Measurements from ENCODE around the gene REEP5. TPM values are rescaled to one million over a fixed set of nuclear protein-coding genes. Genes with fewer than 3 reads are reported as not detected.

The REEP5 gene
- total and polyA plus RNA-seq, 2 of the 8 experiments (the other 6 are each of a cell fraction or from before 2014, with no cell fraction given) = 58.3 to 94.3 TPM

DNA sequence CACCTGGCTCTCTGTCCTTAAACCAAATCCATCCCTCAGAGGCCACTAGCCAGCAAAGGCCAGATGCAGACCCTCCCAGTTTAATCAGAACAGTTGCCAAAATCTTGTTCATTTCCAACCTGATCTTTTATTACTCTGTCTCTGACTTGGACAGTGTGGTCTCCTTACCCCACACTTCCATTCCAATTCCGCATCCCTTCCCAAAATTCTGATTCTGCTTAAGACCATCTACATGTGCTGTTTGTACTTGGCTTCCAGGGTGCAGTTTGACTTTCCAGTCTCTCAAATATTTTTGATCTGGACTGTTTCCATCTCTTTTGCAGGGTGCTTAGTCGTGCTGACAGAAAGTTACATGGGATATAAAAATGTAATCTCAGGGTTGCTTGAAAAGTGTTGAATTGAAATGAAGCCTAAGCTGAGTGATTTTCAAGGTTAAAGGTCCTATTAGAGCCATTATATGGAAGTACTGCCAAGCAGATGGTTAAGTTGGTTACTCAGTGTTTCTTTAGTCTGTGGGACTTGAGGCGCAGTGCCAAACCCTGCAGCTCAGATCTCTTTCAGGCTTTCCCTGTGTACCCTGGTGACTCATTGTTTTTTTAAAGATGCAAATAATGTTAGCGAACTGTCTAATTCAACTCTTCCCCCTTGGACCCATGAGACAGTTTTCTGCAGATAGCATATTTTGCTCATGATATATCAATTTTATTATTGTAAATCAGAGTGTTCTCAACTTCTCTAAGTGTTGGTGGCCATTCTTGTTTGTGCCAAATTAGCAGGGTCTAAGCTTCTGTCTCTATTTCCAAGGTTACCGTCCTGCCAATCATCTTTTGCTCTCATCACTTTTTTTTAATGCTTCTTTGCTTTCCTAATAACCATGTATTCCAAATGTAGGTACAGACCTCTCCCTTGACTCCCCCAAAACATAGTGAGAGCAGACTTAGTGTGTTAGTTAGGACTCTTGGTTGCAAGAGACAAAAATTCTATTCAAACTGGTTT is 36.4 kb upstream of the REEP5 start (continued):
- no peak for TF ChIP-seq KDM1A (IDR thresholded peaks at IDR 0.05; ENCODE audit: borderline replicate concordance, low read length)
- TF ChIP-seq TBP (IDR thresholded peaks at IDR 0.05; ENCODE audit: low read depth, low read length) = no peak
- no peak for TF ChIP-seq TAF7 (optimal IDR thresholded peaks at IDR 0.05; ENCODE audit: borderline replicate concordance, low read depth, low read length)
- no peak for TF ChIP-seq RBBP5 (IDR thresholded peaks at IDR 0.05; ENCODE audit: borderline replicate concordance, low read depth, low read length)
- no peak for TF ChIP-seq NANOG (IDR thresholded peaks at IDR 0.05; ENCODE audit: insufficient read depth, low read depth, low read length, poor library complexity, severe bottlenecking)
- TF ChIP-seq FOSL1 (IDR thresholded peaks at IDR 0.05; ENCODE audit: insufficient read depth, low read depth, low read length) = no peak
- TF ChIP-seq YY1 (IDR thresholded peaks at IDR 0.05; ENCODE audit: low read depth, low read length) = no peak
- no peak for TF ChIP-seq EZH2 (IDR thresholded peaks at IDR 0.05; ENCODE audit: low read depth, low read length, severe bottlenecking)
- no peak for TF ChIP-seq NRF1 (IDR thresholded peaks at IDR 0.05; ENCODE audit: low read depth, low read length)
- no peak for TF ChIP-seq RFX5 (IDR thresholded peaks at IDR 0.05; ENCODE audit: borderline replicate concordance, low read depth, low read length)
